Neural cell (in vitro differentiated cells): Measurements from ENCODE around the gene ERLIN1.

ENCODE experiments used
- POLR2AphosphoS5 ChIP-seq: IDR thresholded peaks from 2 replicates; pipeline ENCODE4 v1.6.1; 2012
- TF ChIP-seq, protein P1 (sequence below): fragments of 450-650 bp; IDR thresholded peaks from 2 replicates; pipeline ENCODE4 v1.5.1; 2014; ENCODE audit warnings: antibody characterized with exemption, mild to moderate bottlenecking, moderate library complexity; ENCODE audit not compliant: poor library complexity, severe bottlenecking

DNA sequence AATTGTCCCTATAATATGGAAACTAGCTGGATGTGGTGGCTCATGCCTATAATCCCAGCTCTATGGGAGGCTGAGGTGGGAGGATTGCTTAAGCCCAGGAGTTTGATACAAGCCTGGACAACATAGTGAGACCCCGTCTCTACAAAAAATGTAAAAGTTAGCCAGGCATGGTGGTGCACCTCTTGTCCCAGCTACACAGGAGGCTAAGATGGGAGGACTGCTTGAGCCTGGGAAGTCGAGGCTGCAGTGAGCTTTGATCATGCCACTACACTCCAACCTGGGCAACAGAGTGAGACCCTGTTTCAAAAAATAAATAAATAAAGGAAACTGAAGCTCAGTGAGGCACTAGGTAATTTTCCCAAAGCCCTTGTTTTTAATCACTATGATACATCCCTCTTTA, 15.7 kb upstream of the ERLIN1 start:
- TF ChIP-seq, protein P1, sequence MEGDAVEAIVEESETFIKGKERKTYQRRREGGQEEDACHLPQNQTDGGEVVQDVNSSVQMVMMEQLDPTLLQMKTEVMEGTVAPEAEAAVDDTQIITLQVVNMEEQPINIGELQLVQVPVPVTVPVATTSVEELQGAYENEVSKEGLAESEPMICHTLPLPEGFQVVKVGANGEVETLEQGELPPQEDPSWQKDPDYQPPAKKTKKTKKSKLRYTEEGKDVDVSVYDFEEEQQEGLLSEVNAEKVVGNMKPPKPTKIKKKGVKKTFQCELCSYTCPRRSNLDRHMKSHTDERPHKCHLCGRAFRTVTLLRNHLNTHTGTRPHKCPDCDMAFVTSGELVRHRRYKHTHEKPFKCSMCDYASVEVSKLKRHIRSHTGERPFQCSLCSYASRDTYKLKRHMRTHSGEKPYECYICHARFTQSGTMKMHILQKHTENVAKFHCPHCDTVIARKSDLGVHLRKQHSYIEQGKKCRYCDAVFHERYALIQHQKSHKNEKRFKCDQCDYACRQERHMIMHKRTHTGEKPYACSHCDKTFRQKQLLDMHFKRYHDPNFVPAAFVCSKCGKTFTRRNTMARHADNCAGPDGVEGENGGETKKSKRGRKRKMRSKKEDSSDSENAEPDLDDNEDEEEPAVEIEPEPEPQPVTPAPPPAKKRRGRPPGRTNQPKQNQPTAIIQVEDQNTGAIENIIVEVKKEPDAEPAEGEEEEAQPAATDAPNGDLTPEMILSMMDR, result no peak
- TF ChIP-seq POLR2AphosphoS5, result no peak
